OCI-M2 (cell line): ENCODE measurements around the gene TMEM267.
"Not testable (repeated sequence)": the region's sequence is repeated elsewhere in the genome, so short reads cannot be mapped to it uniquely, and the experiment has no call there.

Experiments
- DNase-seq: peaks from one replicate; lab custom pipeline; 2025; ENCODE audit not compliant: unreplicated experiment; lab: John Stamatoyannopoulos, UW

The TMEM267 gene

GRCh38 chr5:43483298-43484105 is at the start of gene TMEM267:
Gene TMEM267, minus strand, starts transcription at chr5:43483865. Its CDS starts 29,896 bp downstream, at chr5:43453969.
- peak; percentile 63 for DNase-seq

GRCh38 chr5:43530648-43531047 is 47.0 kb upstream of the TMEM267 start:
- no peak for DNase-seq

GRCh38 chr5:43523662-43524072 is 40.0 kb upstream of the TMEM267 start:
- DNase-seq, result no peak

- no peak for DNase-seq
Measured at GRCh38 chr5:43520615-43521014, 37.0 kb upstream of the TMEM267 start.

GRCh38 chr5:43515678-43516048 is 32.0 kb upstream of the TMEM267 start:
- DNase-seq, result no peak

GRCh38 chr5:43514816-43515677 is 31.4 kb upstream of the TMEM267 start, which contains the start of gene C5orf34:
Gene C5orf34, minus strand, starts transcription at chr5:43515148. Its CDS starts 5,809 bp downstream, at chr5:43509339.
- peak; percentile 81 for DNase-seq

GRCh38 chr5:43514471-43514815 is 30.8 kb upstream of the TMEM267 start:
- no peak for DNase-seq

GRCh38 chr5:43514025-43514424 is 30.4 kb upstream of the TMEM267 start:
- no peak for DNase-seq

GRCh38 chr5:43511062-43511461 is 27.4 kb upstream of the TMEM267 start:
- DNase-seq, result not testable (repeated sequence)

GRCh38 chr5:43498581-43498980 is 14.9 kb upstream of the TMEM267 start:
- no peak for DNase-seq

GRCh38 chr5:43497311-43498104 is 13.8 kb upstream of the TMEM267 start:
- no peak for DNase-seq

GRCh38 chr5:43491326-43491725 is 7.7 kb upstream of the TMEM267 start:
- no peak for DNase-seq

GRCh38 chr5:43486353-43486752 is 2.7 kb upstream of the TMEM267 start:
- no peak for DNase-seq

- DNase-seq, result no peak
Measured at GRCh38 chr5:43485406-43485805, 1.7 kb upstream of the TMEM267 start.

- peak; percentile 71 for DNase-seq
Measured at GRCh38 chr5:43484106-43484849, 613 bp upstream of the TMEM267 start.

- DNase-seq, result no peak
Measured at GRCh38 chr5:43482490-43483297, 971 bp downstream of the TMEM267 start.

- DNase-seq, result no peak
Measured at GRCh38 chr5:43469671-43470391, 13.8 kb downstream of the TMEM267 start.

GRCh38 chr5:43467100-43467499 is 16.6 kb downstream of the TMEM267 start:
- DNase-seq, result no peak

GRCh38 chr5:43465455-43465854 is 18.2 kb downstream of the TMEM267 start:
- DNase-seq, result not testable (repeated sequence)
